Colonic mucosa (tissue), 4 donors: ENCODE measurements around the gene INPP5A. TPM values are rescaled to one million over a fixed set of nuclear protein-coding genes. Genes with fewer than 3 reads are reported as not detected.

Experiments used
- DNase-seq: peaks from one replicate; pipeline ENCODE4 v3.0.0-alpha.2; 2020
- H3K27ac ChIP-seq: fragments of 200-600 bp; one replicate; pipeline ENCODE4 v1.8.0; 2021
- H3K27me3 ChIP-seq: fragments of 200-600 bp; one replicate; pipeline ENCODE4 v1.8.0; 2021
- H3K36me3 ChIP-seq: fragments of 200-600 bp; one replicate; pipeline ENCODE4 v1.8.0; 2021
- H3K4me1 ChIP-seq: fragments of 200-600 bp; one replicate; pipeline ENCODE4 v1.8.0; 2021; ENCODE audit warnings: mild to moderate bottlenecking
- H3K4me3 ChIP-seq: fragments of 200-600 bp; one replicate; pipeline ENCODE4 v1.8.0; 2021
- H3K9ac ChIP-seq, 2 donors: one replicate each; pipeline ENCODE4 v1.7.0; 2013; ENCODE audit warnings: control low read depth in 2 of 2, low read depth in 2 of 2, low read length in 2 of 2
- H3K9me3 ChIP-seq: fragments of 200-600 bp; one replicate; pipeline ENCODE4 v1.8.0; 2021
- CTCF ChIP-seq: fragments of 200-600 bp; IDR thresholded peaks from one replicate; pipeline ENCODE4 v1.8.0; 2022; ENCODE audit warnings: antibody characterized with exemption, mild to moderate bottlenecking
- intact Hi-C: fragments of 100-400 bp; cut with DNase I; formaldehyde crosslinking; loops from one replicate; pipeline ENCODE4 v1.14.1; 2022
- total RNA-seq, 2 donors: library from RNA; stranded (reverse); fragmentation: NEBNext Ultra II Directional in 1 of 2; extraction: Animal tissue kit (Norgen Biotek cat#: 25700) in 1 of 2; gene quantifications; one replicate each; pipeline ENCODE4 v1.2.1, GENCODE V29; 2021
- donor health status: healthy.
- donor health status: DM: no; HTN: no; CAD: no.
- donor health status: DM: no; HTN: no; CAD: no.

The INPP5A gene
- total RNA-seq, 2 donors from 2014 or later: 29.9 to 41.5 TPM

- no peak for TF ChIP-seq CTCF
- H3K27me3 ChIP-seq: no peaks in the 10 kb centered on the region
- H3K27ac ChIP-seq: peak overlapping the region; percentile 77
- peak; percentile 53 for DNase-seq
- H3K9ac ChIP-seq: peak overlapping the region; percentile 81 to 94
- intact Hi-C loops: loop anchor here (5.0 kb wide), 1 partner anchor 74 kb away; no protein-coding TSS in a partner anchor
- H3K9me3 ChIP-seq: no peaks in the 10 kb centered on the region
- H3K36me3 ChIP-seq: no peaks in the 10 kb centered on the region
- peak overlapping the region; percentile 55 for H3K4me3 ChIP-seq
- peaks cover 11% of the 10 kb centered on the region for H3K4me1 ChIP-seq
Measured at GRCh38 chr10:132536241-132536876, 1.2 kb upstream of the INPP5A start.

- intact Hi-C loops: loop anchor here (5.0 kb wide), 1 partner anchor 75 kb away; no protein-coding TSS in a partner anchor
- no peaks in the 10 kb centered on the region for H3K9me3 ChIP-seq
- H3K27ac ChIP-seq: peak overlapping the region; percentile 77
- peaks cover 11% of the 10 kb centered on the region for H3K4me1 ChIP-seq
- no peaks in the 10 kb centered on the region for H3K27me3 ChIP-seq
- no peaks in the 10 kb centered on the region for H3K36me3 ChIP-seq
- no peak for TF ChIP-seq CTCF
- peak; percentile 100 for DNase-seq
- peak overlapping the region; percentile 81 to 94 for H3K9ac ChIP-seq
- peak overlapping the region; percentile 55 for H3K4me3 ChIP-seq
Measured at GRCh38 chr10:132536877-132537683, 507 bp upstream of the INPP5A start.

- TF ChIP-seq CTCF: no peak
- Histone ChIP-seq H3K4me3 (peak overlapping the region; percentile 49), H3K36me3 (no peaks in the 10 kb centered on the region), H3K4me1 (peaks cover 11% of the 10 kb centered on the region), H3K9ac (peak overlapping the region; percentile 84 to 88), H3K27ac (peak overlapping the region; percentile 9), H3K9me3 (no peaks in the 10 kb centered on the region), H3K27me3 (no peaks in the 10 kb centered on the region)
- intact Hi-C loops: loop anchor here (5.0 kb wide), 1 partner anchor 76 kb away; no protein-coding TSS in a partner anchor
- DNase-seq: no peak
Measured at GRCh38 chr10:132538031-132538789, 623 bp downstream of the INPP5A start.

GRCh38 chr10:132538790-132539421 is 1.3 kb downstream of the INPP5A start:
- Histone ChIP-seq H3K27ac (peak overlapping the region; percentile 35), H3K27me3 (no peaks in the 10 kb centered on the region), H3K9ac (peak overlapping the region; percentile 84 to 88), H3K4me3 (peak overlapping the region; percentile 49), H3K36me3 (no peaks in the 10 kb centered on the region), H3K9me3 (no peaks in the 10 kb centered on the region), H3K4me1 (peaks cover 11% of the 10 kb centered on the region)
- intact Hi-C loops: loop anchor here (5.0 kb wide), 1 partner anchor 77 kb away; no protein-coding TSS in a partner anchor
- DNase-seq: no peak
- no peak for TF ChIP-seq CTCF
